ENCODE measurements around the gene JARID2.
A peak's percentile ranks its signal among the peaks of the same experiment; 100 is the strongest.

The JARID2 gene

GRCh38 chr6:15500078-15500740 is 254.3 kb downstream of the JARID2 start:
- DNase-seq = no peak

DNA sequence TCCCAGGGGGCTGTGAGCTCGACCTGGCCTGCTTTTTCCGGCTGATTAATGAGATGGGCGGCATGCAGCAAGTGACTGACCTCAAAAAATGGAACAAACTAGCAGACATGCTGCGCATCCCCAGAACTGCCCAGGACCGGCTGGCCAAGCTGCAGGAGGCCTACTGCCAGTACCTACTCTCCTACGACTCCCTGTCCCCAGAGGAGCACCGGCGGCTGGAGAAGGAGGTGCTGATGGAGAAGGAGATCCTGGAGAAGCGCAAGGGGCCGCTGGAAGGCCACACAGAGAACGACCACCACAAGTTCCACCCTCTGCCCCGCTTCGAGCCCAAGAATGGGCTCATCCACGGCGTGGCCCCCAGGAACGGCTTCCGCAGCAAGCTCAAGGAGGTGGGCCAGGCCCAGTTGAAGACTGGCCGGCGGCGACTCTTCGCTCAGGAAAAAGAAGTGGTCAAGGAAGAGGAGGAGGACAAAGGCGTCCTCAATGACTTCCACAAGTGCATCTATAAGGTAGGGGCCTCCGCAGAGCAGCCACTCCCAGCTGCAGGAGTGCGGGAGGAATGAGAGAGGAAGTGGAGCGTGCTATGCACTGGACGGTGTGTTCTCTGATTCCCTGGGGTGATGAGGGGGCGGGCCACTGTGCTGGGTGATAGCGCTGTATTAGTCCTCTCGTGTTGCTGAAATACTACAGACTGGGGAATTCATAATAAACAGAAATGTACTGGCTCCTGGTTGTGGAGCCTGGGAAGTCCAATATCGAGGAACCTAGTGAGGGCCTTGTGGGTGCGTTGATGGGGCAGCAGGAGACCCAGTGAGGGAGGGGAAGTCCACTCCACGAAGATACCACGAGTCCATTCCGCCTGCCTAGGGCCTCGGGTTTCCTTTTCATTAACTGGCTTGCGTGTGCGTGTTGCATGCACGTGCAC is 255.3 kb downstream of the JARID2 start:
- no peak for DNase-seq

DNA sequence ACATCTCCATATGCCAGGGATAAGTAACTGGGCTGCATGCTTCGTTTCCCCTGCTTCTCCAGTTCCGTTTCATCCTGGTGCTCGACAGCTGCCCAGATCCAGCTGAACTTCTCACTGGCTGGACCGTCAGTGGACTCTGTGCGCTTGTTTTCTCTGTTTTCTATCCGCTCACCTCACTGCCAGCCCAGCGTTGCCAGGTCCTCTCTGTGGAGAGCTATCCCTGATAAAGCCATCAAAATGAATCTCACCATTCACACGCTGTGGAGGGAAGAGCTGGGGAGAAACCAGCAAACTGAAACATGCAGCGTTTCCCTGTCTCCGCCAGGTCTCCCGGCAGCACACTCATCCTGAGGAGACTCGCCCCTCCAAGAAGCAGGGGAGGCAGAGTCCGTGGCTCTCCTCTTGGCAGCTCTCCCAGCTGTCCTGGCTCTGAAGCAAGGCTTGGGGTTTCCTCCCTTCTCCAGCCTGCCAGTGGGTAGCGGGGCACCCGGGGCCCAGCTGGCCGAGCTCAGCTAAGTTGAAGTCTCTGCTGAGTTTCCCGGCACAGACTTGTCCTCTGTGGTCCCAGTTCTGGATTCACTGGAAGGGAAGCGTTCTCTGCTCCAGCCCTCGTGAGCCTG is 256.1 kb downstream of the JARID2 start:
- DNase-seq = no peak

DNA sequence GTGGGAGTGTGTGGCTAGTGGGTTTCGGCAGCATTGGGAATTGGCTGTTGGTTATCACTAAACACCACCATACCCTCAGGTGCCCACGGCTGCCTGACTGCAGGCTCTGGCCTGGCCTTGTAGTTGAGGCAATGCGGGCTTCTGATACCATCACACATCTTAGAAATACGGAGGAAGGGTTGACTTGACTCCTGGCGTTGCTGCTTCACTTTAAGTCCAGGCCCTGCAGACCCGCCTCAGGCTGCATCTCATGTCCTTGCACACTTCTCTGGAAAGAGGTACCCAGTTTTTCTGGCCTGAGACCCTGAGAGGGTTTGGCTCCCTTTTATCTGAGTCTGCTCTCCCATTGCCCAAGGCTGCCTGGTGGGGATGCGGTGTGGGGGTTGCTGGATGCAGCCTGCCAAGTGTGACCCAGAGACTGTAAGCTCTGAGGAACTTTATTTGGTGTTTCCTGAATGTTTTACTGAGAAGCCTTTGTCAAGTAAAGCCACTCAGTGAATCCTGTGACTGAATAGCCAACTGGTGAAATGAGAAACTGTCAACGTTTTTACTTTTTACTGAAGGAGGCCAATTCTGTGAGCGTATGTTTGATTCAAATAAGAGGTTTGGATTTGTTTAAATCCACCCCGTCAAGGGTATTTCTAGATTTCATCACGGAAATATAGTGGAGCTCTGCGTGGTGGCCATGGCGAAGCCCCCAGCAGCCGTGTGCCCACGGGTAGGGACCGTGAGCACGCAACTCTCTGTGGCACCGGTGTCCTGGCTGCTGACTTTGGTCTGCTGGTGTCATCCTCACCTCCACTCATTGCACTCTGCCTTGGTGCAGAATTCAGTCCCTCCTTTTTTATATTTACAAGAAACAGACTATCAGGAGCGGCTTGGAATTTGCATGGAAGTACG is 256.8 kb downstream of the JARID2 start:
- no peak for DNase-seq

GRCh38 chr6:15503346-15503680 is 257.4 kb downstream of the JARID2 start:
- DNase-seq = no peak

- no peak for DNase-seq
Measured at GRCh38 chr6:15504040-15504495, 258.2 kb downstream of the JARID2 start.

DNA sequence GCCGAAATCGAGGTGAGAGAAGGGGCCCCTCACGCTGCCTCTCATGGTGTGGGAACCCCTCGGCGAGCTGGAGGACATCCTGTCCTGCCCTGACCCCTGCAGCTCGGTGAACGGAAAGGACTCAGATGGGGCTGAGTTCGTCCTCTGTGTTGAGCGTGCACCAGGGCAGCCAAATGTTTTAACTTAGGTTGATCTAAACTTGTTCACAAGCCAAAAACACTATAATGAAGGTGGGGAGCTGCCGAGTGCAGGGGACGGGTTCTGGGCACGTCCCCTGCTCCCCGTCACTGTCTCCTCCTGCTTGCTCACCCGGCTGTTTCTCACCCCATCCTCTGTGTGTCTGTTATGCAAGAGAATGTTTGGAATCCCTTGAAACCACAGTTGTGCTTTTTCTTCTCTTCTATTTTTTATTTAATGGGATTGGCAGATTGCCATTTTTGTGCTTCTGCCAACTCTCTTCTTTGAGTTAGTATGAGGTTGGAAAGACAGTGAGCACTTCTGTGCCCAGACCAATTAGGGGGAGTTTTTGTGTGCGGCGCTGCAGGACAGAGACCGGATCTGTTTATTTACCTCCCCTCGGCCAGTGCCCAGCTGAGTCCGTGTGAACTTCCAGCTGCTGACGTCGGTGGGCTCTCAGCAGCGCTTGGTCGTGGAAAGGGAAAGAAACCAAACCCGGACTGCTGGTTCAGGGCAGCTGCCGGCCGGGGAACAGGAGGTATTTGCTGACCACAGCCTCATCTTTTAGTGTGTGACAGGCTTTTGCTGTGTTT is 258.9 kb downstream of the JARID2 start:
- peak; percentile 23 for DNase-seq

DNA sequence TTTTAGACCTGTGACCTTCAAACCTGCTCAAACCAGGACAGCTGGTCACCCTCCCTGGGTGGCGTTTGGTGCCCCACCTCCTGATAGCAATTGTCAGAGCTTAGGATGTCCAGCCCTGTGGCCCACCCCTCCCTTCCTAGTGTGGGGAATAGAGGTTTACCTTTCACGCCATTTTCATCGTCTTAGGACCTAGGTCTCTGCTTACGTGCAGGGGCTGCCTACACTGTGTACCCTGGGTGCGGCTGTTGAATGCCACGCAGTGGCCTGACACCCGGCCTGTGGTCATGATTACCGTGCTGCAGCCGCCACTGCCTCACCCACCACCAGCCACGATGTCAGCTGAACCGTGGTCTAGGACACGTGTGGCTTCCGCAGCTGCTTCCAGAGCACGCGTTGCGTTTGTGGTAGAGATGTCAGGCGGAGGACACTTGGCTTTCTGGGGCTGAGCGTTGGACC is 259.6 kb downstream of the JARID2 start:
- DNase-seq = no peak

- no peak for DNase-seq
Measured at GRCh38 chr6:15506066-15506465, 260.2 kb downstream of the JARID2 start.

DNA sequence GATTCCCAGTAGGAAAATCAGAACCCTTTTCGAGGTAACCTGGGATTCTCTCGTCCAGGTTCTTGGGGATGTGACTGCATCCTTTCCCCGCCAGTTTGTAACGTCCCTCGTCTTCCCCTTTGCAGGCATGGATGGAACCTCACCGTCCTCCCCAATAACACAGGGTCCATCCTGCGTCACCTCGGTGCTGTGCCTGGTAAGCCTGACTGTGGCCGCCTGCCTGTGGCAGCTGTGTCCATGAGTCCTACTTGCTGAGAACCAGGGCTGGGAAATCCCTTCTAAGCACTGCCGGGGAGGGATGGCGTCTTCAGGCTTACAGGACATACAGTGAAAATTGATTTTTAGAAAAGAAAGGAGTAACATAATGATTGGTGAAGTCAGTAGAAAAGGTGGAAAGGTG is 261.4 kb downstream of the JARID2 start:
- no peak for DNase-seq

DNA sequence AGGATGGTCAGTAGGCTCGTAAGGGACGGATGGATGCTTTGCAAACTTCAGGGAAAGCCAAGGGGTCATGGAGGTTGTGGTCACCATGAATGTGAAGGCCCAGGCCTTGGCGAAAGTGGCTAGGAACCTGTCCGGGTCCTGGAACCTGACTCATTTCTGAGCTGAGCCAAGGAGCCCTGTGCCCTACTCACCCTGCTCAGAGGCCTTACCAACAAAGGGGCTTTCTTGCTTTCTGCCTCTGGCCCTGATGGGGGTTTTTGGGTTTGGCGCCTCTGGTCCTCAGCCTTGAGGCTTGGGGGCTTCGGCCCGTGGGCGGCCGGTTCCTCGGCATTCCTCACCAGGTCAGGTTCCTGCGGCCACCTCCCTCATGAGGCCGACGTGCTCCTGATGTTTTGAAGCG is 261.9 kb downstream of the JARID2 start:
- no peak for DNase-seq

GRCh38 chr6:15508441-15508871 is 262.6 kb downstream of the JARID2 start:
- peak; percentile 67 for DNase-seq

DNA sequence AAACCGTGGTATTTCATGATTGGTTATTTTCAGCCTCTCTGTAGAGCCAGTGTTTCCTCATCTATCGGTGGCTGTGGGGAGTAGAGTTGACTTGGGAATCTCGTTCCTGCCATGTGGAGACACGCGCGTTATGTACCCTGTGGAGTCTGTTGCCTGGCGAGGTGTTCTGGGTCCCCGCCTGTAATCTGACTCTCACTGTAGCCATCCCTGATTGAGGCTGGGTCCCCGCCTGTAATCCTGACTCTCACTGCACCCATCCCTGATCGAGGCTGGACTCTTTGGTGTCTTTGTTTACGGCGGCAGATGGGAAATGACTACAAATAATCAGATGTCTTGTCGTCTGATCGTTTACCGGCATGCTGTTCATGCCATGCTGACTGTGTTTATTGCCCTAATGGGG is 263.1 kb downstream of the JARID2 start:
- DNase-seq = no peak

DNA sequence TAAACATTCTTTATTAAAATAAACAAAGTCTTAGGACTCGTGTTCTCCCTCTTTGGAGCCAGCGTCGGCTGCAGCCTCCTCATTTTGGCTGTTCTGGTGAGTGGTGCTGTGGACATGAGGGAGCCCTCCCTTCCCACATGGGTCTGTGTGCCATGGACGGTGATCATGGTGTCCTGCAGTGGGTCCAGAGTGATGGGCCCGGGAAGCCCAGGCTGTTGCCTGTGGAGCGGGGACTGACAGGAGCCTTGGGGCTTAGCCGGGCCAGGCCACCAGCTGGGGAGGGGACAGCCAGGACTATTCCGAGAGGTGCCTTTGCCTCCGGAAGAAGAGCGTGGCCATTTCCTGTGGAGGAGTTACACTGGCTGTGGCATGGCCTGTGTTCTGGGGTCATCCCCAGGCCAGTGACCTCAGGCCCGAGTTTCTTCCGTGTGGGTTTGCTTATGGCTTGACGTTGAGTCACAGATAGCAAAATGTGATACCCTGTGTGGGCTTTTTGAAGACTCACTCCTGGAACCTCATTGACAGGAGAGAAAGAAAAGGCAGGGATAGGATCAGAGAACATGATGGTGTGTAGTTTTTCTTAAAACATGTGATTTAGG is 263.6 kb downstream of the JARID2 start:
- DNase-seq = peak; percentile 56

DNA sequence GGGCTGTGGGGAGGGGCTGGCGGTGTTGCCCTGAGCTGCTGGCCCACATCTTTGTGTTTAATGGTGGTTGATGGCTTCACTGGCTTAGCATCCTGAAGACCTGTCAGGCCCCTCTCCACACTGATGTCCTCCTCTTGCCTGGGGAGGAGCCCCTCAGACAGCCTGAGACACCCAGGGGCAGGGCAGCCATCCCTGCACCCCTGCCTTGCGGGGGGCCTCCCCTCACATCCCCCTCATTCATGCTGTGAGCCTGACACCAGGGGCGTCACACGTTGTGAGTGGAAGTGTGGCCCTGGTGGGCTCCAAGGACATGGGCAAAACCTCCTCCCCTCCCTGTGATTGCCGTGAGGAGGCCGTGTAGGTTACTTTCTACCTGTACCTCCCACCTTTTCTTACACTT is 264.3 kb downstream of the JARID2 start:
- no peak for DNase-seq

GRCh38 chr6:15510536-15511247 is 264.8 kb downstream of the JARID2 start:
- no peak for DNase-seq

DNA sequence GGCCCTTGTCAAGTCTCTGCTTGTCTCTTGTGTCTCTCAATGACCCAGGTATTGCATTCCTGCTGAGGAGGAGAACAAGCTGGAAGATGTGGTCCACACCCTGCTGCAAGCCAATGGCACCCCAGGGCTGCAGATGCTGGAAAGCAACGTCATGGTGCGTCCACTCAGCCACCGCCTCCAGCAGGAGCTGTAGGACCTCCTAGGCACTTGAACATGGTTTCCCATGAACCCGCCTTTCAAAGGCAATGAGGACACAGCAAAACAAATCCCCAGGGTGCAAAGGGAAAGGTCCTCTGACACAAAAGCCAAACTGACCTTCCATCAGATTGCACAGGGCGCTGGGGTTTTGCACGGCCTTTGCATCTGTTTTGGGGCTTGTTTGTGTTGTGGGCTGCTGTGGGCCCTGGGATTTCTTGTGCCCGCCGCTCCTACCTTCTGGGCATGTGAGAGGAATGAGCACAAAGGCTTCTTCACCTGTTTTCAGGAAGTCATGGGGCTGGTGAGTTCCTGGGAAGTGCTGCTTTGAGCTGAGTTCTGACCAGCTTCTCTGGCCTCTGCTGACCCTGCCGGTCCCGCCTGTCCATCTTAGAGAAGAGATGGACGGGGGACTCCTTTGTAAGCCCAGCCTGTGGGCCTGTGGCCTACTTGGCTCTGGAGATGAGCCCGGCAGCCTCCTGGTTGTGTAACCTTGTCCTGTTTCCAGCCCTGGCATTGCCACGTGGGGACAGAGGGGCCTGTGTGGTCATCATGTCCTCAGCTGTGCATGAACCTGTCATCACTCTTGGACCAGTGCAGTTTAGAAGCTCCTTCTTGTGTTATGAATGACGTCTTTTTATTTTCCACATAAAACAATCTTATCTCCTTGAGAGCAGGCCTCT is 265.6 kb downstream of the JARID2 start:
- DNase-seq = no peak

DNA sequence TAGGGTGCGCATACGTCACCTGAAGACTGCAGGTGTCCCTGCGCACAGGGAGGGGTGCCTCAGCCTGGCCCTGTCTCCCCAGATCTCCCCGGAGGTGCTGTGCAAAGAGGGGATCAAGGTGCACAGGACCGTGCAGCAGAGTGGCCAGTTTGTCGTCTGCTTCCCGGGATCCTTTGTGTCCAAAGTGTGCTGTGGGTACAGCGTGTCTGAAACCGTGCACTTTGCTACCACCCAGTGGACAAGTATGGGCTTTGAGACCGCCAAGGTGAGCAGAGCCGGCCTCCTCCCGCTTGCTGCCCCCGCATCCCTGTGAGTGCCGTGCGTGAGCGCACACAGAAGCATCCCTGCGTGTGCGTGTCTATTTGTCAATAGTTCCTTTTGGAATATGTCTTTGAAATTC is 266.3 kb downstream of the JARID2 start:
- DNase-seq = no peak

- DNase-seq = peak; percentile 42
Measured at GRCh38 chr6:15512721-15513120, 266.9 kb downstream of the JARID2 start.
